Right renal cortex interstitium (tissue), 3 donors: Measurements from ENCODE around the gene TNFRSF11A. TPM values are rescaled to one million over a fixed set of nuclear protein-coding genes. Genes with fewer than 3 reads are reported as not detected.

ENCODE experiments used
- DNase-seq, 3 donors: peaks; one replicate each; pipeline ENCODE4 v3.0.0-alpha.2; 2013; ENCODE audit warnings: low read depth in 3 of 3, low spot score in 2 of 3
- polyA plus RNA-seq, 3 donors: library from polyadenylated mRNA; unstranded; fragments of 120-200 nt; gene quantifications; one replicate each; pipeline ENCODE4 v1.2.1, GENCODE V29; 2013; ENCODE audit not compliant: insufficient read length in 3 of 3

Gene TNFRSF11A
- polyA plus RNA-seq, 3 donors = 1.6 to 2.3 (median 2.1) TPM

DNA sequence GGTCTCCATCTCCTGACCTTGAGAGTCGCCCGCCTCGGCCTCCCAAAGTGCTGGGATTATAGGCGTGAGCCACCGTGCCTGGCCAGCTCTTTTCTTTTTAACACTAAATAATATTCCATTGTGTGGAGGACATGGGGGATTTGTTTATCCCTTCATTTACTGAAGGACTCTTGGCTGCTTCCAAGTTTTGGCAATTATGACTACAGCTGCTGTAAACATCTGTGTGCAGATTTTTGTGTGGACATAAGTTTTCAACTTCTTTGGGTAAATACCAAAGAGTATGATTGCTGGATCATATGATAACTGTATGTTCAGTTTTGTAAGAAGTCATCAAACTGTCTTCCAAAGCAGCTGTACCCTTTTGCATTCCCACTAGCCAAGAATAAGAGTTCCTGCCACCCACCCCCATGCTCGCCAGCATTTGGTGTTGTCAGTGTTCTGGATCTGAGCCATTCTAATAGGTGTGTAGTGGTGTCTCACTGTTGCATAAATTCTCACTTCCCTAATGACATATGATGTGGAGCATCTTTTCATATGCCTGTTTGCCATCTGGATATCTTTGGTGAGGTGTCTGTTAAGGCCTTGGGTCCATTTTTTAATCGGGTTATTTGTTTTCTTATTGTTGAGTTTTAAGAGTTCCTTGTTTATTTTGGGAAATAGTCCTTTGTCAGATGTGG lies 52.2 kb downstream of the TNFRSF11A start:
- DNase-seq = no peak

DNA sequence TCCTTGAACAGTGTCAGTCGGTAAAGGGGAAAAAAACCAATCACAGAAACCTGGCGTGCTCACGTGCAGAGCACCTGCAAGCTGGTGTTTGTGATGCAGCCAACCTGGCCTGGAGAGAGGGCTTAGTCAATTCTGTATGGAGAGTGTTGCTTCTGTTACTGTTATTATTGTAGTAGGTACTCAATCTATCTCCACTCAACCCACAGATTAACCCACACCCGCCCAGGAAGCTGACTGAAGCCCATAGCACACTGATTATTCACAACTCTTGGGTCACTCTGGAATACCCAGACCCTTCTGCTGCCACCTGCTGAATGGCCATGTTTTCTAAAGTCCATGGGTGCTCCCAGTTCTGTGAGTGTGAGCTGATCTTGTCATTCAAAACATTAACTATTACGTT lies 53.9 kb downstream of the TNFRSF11A start:
- no peak for DNase-seq

DNA sequence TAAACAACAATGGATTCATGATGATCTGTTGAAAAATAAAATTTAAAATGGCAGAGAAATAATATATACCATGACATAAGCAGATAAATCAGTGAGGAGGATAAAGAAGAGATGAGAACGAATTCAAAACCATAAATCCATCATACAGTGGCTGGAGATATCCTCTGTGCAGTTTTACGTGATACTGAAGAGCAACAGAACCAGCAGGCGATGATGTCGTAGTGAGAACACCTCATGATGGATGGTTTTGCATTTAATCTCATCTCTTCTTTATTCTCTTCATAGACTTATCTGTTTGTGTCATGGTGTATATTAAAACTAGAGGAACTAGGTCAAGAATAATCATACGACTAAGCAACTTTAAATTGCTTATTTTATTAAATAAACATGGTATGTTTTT lies 56.3 kb downstream of the TNFRSF11A start:
- DNase-seq = no peak

DNA sequence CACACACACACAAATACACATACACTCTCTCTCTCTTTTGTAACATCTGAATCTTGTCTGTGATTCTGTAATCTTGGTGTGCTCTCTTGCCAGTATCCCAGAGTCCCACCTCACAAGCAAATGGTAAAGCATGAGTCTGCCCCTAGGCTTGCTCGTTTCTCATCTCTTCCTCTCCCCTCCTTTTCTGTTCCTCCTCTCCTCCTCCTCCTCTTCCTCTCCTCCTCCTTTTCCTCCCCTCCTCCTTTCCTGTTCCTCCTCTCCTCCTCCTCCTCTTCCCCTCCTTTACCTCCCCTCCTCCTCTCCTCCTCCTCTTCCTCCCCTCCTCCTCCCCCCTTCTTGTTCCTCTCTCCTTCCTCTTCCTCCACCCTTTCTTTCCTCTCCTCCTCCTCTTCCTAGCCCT lies 59.0 kb downstream of the TNFRSF11A start:
- DNase-seq = no peak

DNA sequence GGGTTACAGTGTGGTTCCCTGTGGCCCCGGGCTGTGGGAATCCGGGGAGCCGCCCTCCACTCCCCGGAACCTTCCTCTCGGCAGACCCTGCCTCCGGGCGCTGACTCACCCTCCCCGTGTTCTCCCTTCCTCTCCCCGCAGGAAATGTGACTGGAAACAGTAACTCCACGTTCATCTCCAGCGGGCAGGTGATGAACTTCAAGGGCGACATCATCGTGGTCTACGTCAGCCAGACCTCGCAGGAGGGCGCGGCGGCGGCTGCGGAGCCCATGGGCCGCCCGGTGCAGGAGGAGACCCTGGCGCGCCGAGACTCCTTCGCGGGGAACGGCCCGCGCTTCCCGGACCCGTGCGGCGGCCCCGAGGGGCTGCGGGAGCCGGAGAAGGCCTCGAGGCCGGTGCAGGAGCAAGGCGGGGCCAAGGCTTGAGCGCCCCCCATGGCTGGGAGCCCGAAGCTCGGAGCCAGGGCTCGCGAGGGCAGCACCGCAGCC lies 59.5 kb downstream of the TNFRSF11A start:
- no peak for DNase-seq

DNA sequence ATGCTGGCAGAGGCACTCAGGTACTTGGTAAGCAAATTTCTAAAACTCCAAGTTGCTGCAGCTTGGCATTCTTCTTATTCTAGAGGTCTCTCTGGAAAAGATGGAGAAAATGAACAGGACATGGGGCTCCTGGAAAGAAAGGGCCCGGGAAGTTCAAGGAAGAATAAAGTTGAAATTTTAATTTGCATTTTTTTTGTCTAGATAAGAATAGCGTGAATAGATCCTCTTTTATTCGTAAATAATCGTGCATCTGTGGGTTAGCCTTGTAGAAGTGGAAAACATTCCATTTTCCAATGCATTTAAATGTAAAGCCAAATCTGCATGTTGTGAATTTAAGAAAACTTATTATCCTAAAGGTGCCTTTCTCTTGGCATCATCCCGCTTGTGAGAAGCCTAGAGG lies 61.0 kb downstream of the TNFRSF11A start:
- no peak for DNase-seq

DNA sequence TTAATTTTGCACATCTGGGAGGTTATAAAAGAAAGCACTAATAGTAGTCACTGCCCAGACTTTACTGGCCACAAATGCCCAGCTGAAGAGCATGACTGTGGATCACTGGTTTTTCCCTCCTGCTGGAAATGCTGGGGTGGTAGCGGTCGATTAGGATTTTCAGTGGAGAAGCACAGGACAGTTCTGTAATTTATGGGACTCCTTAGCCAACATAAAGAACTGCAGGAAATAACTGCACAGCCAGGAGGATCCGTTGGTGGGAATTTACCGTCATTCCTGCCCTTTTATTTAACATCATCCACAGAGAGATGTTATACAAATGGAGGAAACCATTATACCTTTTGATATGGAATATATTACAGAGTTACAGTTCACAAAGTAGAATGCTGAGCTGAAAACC lies 61.5 kb downstream of the TNFRSF11A start:
- DNase-seq = no peak

DNA sequence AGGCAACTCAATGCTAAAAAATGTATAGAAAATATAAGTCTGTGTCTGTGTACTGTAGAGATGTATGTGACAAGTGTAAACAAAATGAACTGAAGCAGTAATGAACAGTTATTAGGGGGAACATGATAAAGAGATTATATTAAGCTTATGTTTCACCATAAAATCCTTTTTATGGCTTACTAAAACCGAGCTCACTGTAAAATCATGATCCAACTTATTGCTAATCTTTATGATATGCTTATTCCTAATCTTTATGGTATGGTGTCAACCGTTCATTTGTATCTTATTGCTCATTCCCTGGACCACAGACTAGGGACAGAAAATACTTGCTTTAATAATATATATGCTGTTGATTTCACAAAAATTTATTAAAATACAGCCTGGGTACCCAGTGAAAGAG lies 62.1 kb downstream of the TNFRSF11A start:
- no peak for DNase-seq

DNA sequence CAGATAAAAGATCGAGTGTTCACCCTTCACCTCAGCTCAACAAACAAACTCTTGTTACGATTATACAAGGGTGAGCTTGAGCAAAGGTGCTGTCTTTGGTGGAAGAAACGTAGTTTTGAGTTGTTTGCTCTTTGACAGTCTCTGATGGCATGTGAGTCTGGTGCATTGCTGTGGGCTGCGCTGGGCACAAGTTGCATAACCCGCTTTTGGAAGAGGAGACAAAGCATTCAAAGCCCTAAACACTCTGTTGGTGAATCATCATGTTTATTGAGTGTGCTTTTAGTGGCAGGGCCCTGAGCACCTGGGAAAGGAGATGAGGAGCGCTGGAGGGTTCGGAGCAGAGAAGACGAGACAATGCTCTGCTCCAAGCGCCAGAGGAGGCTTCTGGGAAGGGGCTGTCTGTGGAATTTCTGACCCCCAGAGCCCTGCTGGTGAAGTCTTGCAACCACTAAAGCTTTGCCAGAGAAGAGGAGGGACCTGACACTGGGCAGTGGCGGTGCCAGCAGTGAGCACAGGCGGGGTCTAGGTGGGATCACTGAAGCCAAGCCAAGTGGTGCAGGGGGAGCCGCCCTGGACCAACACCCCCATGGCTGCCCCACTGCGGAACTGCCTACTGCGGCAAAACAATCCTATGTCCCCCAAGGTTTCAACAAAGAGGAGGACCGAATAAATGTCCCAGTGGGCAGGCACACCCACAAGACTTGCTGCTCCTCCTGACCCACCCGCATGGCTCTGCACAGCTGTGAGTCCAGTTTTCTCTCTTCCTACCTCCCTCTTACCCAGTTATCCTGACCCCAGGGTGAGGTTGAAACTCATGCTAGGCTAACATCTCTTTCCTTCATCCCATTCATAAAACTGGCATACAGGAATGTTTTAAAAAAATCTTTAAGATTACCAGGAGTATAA lies 64.0 kb downstream of the TNFRSF11A start:
- DNase-seq = no peak

DNA sequence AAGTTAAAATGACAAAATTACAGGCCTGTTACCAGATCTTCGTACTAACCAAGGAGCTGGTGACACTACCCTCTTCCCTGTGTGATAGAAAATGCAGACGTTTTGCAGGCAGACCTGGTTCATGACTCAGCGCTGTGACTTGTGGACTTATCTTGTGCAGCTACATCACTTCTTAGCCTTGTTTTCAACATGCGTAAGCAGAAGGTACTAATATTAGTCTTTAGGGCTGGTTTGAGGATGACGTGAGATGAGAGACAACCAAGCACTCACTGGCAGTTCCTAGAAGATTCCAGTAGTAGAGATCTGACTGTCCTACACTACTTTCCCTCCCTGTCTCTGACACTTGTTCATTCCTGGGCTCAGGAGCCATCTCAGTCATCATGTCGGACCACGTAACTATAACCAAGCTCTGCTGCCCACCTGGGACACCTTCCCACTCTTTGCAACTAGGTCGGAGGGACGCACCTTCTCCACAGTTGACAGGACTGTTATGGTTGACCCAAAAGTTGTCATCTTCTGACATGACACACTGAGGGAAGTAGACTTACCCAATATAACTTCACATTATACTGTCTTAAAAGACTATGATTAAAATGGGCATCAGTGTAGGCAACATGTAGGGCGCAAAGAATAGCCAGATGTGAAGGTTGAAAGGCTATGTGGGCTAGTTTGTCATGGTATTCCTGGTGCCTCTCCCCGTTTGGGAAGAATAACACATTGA lies 64.8 kb downstream of the TNFRSF11A start:
- no peak for DNase-seq

DNA sequence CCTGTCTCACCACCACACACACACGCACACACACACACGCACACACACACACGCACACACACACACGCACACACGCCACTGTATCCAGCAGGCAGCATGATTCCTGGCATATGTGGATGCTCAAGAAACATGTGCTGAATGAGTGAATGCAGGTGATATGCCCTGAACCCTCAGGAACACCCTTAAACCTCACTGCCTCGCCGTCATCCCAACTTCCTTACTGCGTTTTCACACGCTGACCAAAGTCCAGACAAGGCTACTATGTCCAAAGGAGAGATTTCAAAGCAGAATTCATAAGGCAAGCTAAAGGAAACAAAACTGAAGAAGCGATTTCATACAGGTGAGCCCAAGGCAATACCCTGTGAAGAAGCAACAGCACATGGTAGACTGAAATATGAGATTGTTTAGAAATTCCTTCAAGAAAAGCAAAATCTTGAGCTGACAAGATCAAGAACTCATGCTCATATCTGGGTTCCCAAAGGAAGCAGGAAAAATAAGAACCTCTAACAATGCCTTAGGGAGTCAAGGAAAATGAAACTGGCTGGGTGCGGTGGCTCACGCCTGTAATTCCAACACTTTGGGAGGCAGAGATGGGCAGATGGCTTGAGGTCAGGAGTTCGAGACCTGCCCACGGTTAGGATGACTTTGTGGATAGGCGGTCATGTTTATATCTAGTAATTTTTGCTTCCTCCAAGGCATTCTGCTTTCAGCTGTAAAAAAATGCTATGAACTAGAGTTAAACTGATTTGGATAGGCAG lies 69.1 kb downstream of the TNFRSF11A start:
- no peak for DNase-seq

DNA sequence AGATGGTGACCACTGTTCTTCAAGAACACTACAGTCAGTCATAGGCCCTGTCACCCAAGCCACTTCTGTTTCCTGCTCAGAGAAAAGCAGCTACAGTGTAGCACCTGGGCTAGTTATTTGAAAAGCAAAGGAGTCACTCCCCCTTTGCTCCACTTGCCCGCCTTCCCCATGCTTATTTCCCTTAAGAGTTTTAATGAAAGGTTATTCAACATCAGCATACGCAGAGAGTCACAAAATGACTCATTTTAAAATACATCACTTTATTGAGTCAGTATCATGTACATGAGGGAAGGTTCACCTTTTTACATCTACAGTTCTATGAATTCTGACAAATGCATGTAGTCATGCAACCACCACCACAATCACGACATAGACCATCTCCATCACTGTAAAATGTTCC lies 71.3 kb downstream of the TNFRSF11A start:
- DNase-seq = no peak

DNA sequence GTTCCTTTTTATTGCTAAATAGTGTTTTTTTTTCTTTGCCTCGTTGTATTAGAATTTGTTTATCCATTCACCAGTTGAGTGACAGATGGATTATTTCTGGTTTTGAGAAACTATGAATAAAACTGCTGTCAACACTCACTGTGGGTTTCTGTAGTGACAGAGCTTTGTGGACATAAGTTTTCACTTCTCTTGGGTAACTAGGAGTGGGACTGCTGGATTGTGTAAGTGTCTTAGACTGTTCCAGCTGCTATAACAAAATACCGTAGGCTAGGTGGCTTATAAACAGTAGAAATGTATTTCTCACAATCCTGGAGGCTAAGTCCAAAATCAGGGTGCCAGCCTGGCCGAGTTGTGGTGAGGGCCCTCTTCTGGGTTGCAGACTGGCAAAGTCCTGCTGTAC lies 71.9 kb downstream of the TNFRSF11A start:
- no peak for DNase-seq

DNA sequence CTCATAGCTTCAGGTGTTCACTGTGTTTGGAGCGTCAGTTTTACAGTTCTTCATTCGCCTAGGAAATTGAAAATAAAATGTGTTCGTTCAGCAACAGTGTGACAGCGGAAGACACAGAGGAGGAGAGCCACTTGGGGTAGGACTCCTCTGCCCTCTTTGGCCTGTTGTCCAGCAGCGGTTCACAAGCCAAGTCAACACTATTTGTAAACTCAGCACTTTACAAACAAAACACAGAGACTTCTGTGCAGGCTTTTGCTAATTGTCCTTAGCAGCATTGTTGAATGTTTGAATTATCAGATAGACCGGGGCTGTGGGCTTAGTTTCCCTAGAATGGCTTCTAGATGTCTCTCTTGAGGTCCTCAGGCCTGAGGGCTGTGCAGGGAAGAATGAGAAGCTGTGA lies 73.2 kb downstream of the TNFRSF11A start:
- no peak for DNase-seq

DNA sequence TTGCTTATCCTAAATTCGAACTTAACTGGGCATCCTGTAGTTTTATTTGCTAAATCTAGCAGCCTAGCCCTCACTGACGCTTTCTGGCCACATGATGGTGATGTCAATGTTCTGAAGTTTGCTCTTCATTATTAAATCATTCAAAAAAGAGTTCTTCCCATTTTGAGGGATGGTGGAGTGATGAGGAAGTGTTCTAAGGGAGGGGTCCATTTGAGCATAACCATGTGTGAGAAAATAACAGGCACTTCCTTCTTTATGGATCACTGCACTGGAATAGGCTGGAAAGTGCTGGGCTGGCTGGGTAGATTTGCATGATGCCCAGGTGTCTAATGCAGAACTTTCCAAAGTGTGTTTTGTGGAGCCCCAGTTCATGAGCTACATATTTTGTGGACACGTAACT lies 74.2 kb downstream of the TNFRSF11A start:
- DNase-seq = no peak

DNA sequence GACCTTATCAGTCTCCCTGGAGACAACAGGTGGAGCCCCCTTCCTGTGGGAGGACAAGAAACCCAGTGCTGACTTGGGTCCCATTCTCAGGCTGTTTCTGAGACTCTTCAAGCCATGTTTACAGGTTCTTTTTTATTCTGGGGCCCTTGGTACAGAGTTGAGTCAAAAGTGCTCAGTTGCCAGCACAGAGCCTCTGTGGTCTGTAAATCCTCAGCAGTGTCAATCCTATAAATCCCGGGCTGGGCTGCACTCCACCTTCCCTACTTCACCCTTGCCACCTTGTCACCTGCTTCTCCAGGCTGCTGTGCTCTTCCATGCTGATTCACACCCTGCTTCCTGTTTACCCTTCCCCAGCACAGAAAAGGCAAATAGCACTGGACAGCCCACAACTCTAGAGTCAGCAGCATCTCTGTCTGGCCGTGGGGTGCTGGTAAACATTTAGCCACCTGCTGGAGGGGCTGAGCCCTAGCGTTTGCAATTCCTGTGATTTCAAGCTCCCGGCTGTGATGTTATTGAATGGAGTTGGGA lies 74.7 kb downstream of the TNFRSF11A start:
- DNase-seq = no peak

DNA sequence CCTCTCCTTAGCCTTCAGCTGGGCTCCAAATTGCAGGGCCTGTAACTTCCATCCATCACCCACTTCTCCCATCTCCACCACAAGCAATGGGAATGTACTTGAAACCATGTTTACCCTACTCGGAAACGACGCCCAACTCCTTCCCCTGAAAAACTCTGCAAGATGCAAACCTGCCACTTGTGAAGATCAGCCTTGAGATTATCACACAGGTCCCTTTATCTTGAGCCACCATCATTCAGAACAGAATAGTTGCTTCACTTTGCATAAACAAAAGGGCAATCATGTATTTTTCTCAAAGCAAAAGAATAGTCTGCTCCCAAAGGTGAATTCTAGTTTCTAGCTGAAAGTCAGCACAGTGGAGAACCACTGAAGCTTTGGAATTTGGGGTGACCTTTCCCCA lies 75.8 kb downstream of the TNFRSF11A start:
- DNase-seq = no peak

DNA sequence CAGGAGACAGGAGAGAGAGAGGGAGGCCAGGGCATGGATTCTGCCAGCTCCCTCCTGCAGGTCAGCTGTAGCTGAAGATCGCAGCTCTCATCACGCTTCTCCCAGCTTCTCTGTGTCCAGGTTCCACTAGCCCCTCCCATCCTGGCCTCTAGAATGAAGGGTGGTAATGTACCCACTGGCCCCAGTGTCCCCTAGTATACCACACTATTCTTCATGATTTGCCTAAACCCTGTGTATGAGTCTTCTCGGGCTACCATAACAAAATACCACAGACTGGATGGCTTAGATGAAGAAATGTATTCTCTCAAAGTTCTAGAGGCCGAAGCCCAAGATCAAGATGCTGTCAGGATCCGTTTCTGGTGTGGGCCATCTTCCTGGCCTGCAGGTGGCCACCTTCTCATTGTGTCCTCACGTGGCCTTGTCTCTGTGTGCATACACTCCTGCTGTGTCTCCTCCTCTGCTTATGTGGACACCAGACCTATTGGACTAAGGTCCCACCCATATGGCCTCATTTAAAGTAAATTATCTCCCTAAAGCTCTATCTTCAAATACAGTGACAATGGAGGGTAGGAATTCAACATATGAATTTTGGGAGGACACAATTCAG lies 77.3 kb downstream of the TNFRSF11A start:
- DNase-seq = no peak

DNA sequence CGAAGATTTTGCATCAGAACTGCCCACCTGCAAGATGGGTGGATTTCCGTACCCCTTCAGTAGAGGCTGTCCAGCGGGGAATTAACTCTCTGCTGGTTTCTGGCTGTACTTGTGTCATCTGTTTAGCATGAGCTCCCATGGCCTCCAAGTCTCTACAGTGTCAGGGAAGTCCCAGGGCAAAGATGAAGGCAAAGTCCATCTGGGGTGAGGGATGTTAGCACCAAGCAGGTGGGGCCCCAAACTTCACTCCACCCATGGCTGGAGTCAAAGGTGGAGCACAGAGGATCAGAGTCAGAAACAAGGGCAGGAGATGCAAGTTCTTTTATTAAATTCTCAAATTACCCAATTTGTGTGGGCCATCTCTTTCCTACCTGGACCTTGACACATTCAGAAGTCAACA lies 78.0 kb downstream of the TNFRSF11A start:
- no peak for DNase-seq

DNA sequence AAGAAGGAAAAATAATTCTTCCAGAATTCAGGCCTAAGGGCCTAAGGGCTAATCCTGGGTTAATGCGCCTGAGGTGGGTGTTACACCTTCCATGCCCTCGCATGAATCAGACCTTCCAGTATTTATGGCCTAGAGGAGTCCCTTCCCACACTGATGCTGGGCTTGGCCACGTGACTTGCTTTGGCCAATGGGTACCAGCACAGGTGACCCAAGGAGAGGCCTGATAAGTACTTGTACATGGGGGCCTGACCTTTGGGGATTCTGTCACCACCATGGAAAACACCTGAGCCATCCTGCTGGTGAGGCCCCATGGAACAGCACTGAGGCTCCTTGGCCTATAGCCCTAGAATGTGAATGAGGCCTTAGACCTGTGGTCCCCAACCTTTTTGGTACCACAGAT lies 79.8 kb downstream of the TNFRSF11A start:
- no peak for DNase-seq
